IgD-negative memory B cell (primary cell): ENCODE data around the gene SFT2D1. TPM values are rescaled to one million over a fixed set of nuclear protein-coding genes. Genes with fewer than 3 reads are reported as not detected.
"Not testable (repeated sequence)": the region's sequence is repeated elsewhere in the genome, so short reads cannot be mapped to it uniquely, and the experiment has no call there.

Experiments
- H3K27ac Mint-ChIP-seq, 3 donors: one replicate each; pipeline ENCODE4 v1.8.0; 2020 to 2022; ENCODE audit warnings: mild to moderate bottlenecking in 3 of 3, mixed read lengths in 3 of 3, moderate library complexity in 1 of 3
- H3K27me3 Mint-ChIP-seq: one replicate; pipeline ENCODE4 v1.8.0; 2021; ENCODE audit warnings: mixed read lengths
- H3K36me3 Mint-ChIP-seq: one replicate; pipeline ENCODE4 v1.8.0; 2020; ENCODE audit warnings: mild to moderate bottlenecking, mixed read lengths
- H3K4me1 Mint-ChIP-seq, 3 donors: one replicate each; pipeline ENCODE4 v1.8.0; 2020 to 2022; ENCODE audit warnings: mixed read lengths in 3 of 3, mild to moderate bottlenecking in 1 of 3
- H3K4me3 Mint-ChIP-seq, 4 donors: one replicate each; pipeline ENCODE4 v1.8.0; 2020 to 2022; ENCODE audit warnings: mild to moderate bottlenecking in 4 of 4, mixed read lengths in 4 of 4, moderate library complexity in 3 of 4
- H3K9me3 Mint-ChIP-seq, 3 donors: one replicate each; pipeline ENCODE4 v1.8.0; 2020 to 2021; ENCODE audit warnings: mixed read lengths in 3 of 3, mild to moderate bottlenecking in 1 of 3
- polyA plus RNA-seq: library from polyadenylated mRNA; unstranded; fragments of 300-500 nt; fragmentation: Illumina TruSeq; gene quantifications from one replicate; pipeline ENCODE4 v1.2.3, GENCODE V29; 2021

The SFT2D1 gene
- polyA plus RNA-seq, 1 donor from 2014 or later = 64.2 TPM

DNA sequence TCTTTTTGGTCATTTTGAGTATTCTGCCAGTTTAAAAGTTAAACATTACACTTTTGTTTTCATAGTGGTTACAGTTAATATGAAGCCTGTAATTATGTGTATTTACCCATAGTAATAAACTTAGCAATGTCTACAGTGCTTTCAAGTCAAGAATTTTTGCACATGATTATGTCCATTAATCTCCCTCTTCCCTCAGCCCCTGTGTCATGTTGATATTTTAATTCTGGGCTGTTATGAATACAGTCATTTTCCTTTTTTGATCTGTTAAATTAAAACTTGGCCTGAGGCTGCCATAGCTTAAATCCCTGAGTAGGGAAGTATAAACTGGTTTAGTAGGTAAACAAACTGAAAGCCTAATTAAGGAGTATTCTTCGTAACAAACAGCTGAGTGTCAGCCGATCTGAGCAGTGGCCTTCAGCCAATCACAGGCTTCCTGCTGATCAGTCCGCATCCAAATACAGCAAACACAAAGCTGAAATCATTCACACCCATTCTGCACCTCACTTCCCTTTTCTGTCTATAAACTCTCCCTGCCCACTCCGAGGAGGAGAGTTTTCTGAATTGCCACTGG, 9.5 kb upstream of the SFT2D1 start:
- peaks cover 2% of the 10 kb centered on the region for H3K27me3 Mint-ChIP-seq
- peaks cover 0 to 16% (median 0%) of the 10 kb centered on the region in 3 donors for H3K9me3 Mint-ChIP-seq
- H3K4me1 Mint-ChIP-seq = peaks cover 4 to 7% (median 5%) of the 10 kb centered on the region in 3 donors
- peak overlapping the region in 2 of 3 donors; percentile 3 to 11 for H3K27ac Mint-ChIP-seq
- H3K36me3 Mint-ChIP-seq = peaks cover 5% of the 10 kb centered on the region
- H3K4me3 Mint-ChIP-seq = peak overlapping the region; percentile 12 to 67 (median 52)

DNA sequence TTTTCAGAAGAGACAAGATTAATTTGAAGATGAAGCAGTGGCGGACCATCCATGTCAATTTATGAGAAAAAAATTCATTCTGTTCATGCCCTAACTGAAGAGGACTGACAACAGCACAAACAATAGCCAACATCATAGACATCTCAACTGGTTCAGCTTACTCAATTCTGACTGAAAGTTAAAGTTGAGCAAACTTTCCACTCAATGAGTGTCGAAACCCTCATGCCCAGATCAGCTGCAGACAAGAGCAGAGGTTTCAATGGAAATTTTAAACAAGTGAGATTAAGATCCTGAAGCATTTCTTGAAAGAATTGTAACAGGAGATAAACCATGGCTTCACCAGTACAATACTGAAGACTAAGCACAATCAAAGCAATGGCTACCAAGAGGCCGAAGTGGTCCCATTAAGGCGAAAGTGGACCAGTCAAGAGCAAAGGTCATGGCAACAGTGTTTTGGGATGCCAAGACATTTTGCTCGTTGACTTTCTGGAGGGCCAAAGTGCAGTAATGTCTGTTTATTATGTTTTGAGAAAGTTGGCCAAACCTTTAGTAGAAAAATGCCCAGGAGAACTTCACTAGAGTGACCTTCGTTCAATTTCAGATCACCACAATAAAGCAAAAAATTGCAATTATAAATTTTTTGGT, 6.1 kb upstream of the SFT2D1 start:
- Mint-ChIP-seq H3K4me3 (no peak overlapping the region), H3K36me3 (peaks cover 5% of the 10 kb centered on the region), H3K9me3 (peaks cover 0 to 16% (median 0%) of the 10 kb centered on the region in 3 donors), H3K4me1 (peaks cover 6 to 9% (median 7%) of the 10 kb centered on the region in 3 donors), H3K27ac (no peak overlapping the region), H3K27me3 (peaks cover 2% of the 10 kb centered on the region)

DNA sequence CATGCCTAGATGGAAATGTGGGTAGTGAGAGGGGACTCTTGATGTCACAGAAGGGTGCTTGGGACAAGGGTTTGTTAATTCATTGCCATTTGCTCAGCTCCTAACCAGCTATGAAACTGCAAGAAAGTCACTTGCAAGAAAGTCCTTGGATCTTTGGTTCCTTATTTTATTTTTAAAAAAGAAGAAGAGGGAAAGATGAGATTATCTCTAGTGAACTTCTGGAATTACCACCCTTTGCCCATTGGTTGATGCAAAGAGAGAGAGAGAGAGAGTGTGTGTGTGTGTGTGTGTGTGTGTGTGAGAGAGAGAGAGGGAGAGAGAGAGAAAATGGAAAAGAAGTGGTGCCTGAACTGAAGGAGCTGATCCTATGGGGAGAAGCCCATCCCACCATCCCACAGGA, 4.6 kb upstream of the SFT2D1 start:
- Mint-ChIP-seq H3K9me3 (peaks cover 0 to 16% (median 0%) of the 10 kb centered on the region in 3 donors), H3K27ac (no peak overlapping the region), H3K27me3 (no peaks in the 10 kb centered on the region), H3K4me3 (no peak overlapping the region), H3K4me1 (peaks cover 8 to 11% (median 10%) of the 10 kb centered on the region in 3 donors), H3K36me3 (peaks cover 5% of the 10 kb centered on the region)

DNA sequence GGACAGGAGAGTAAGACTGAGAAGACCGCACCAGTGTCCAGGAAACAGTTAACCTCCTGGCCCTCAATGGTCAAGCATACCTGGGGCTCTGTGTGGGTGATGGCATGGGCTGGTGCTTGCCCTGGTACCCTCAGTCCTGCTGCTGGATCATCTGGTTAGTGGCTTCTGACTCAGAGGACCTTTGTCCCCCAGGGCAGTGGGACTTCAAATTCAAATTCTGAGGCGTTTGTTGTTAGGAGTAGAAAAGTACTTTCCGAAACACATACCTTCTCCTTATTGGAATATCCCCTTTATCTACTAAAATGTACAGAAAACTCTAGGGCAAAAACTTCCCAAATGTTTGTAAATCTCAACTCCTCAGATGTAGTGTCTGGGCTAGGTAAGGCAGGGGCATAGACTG, 4.1 kb upstream of the SFT2D1 start:
- H3K9me3 Mint-ChIP-seq = peaks cover 0 to 16% (median 0%) of the 10 kb centered on the region in 3 donors
- peaks cover 8 to 12% (median 8%) of the 10 kb centered on the region in 3 donors for H3K4me1 Mint-ChIP-seq
- H3K36me3 Mint-ChIP-seq = peaks cover 5% of the 10 kb centered on the region
- H3K27ac Mint-ChIP-seq = no peak overlapping the region
- H3K27me3 Mint-ChIP-seq = no peaks in the 10 kb centered on the region
- H3K4me3 Mint-ChIP-seq = no peak overlapping the region

DNA sequence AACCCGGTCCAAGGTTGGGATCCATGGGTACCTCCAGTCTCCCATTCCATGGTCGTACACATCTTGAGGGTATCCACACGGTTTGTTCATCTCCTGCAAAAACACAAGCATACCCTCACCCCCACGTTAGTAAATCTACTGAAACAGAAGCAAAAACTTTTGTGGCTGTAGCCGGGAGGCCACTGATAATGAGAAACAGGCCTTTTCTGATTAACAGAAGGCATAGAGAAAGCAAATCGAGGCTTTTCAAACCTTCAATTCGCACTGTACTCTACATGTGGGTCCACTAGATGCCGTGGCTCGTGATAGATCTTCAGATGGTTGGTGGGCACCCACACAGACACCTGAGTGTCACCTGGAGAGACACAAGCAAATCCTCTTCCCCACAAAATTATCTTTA, 3.3 kb upstream of the SFT2D1 start:
- not testable (repeated sequence) for H3K27ac Mint-ChIP-seq, H3K27me3 Mint-ChIP-seq, H3K36me3 Mint-ChIP-seq
- H3K4me3 Mint-ChIP-seq = peak overlapping the region in 2 of 4 donors; percentile 25 to 55
- H3K4me1 Mint-ChIP-seq = peaks cover 7 to 14% (median 10%) of the 10 kb centered on the region in 3 donors
- H3K9me3 Mint-ChIP-seq = peaks cover 0 to 14% (median 0%) of the 10 kb centered on the region in 3 donors

DNA sequence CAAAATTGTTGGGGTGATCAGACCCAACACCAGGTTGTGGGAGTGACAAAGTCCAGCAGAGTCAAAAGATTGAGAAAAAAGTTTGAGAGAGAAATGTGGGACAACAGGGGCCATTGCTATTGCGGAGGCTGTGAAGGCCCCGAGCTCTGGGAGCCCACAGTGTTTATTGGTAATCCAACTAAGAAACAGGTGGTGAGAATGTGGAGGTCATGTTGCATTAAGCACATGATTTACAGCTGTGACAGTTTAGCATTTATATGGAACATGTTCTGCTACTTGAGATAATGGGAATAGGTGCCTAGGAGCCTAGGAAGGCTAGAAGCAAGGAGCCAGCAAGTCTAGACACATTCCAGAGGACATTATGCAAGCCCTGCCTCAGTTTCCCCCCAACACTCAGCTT, 2.6 kb upstream of the SFT2D1 start:
- not testable (repeated sequence) for H3K9me3 Mint-ChIP-seq, H3K27me3 Mint-ChIP-seq, H3K36me3 Mint-ChIP-seq
- peak overlapping the region in 1 of 3 donors; percentile 38 for H3K27ac Mint-ChIP-seq
- peaks cover 6 to 14% (median 10%) of the 10 kb centered on the region in 3 donors for H3K4me1 Mint-ChIP-seq
- peak overlapping the region in 1 of 4 donors; percentile 74 for H3K4me3 Mint-ChIP-seq

DNA sequence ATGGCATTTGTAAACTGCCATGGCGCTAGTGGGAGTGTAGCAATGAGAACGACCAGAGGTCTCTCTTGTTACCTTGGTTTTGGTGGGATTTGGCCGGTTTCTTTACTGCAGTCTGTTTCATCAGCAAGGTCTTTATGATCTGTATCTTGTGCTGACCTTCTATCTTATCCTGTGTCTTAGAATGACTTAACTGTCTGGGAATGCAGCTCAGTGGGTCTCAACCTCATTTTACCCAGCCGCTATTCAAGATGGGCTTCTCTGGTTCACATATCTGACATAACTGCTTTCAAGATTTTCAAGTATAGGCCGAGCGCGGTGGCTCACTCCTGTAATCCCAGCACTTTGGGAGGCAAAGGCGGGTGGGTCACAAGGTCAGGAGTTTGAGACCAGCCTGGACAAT, 1.9 kb upstream of the SFT2D1 start:
- Mint-ChIP-seq H3K4me3 (peak overlapping the region in 1 of 4 donors; percentile 74), H3K27me3 (no peaks in the 10 kb centered on the region), H3K36me3 (peaks cover 5% of the 10 kb centered on the region), H3K27ac (no peak overlapping the region), H3K4me1 (peaks cover 6 to 14% (median 10%) of the 10 kb centered on the region in 3 donors), H3K9me3 (peaks cover 0 to 3% (median 0%) of the 10 kb centered on the region in 3 donors)

DNA sequence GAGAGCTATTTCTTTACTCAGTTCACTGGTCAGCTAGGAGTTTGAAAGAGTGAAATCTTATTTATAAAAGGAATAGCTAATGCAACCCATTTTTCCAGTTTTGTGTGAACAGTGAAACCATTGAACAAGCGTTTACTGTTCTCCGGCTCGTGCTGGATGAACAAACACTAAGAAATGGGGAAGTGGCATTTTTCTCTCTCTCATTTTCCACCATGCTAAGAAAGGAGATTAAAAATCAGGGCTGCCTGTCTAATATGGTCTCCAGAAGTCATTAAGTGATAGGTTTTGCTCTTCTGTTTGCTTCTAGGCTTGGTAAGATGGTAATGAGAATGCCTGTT, 774 bp upstream of the SFT2D1 start:
- peaks cover 6 to 17% (median 10%) of the 10 kb centered on the region in 3 donors for H3K4me1 Mint-ChIP-seq
- no peaks in the 10 kb centered on the region for H3K9me3 Mint-ChIP-seq
- no peaks in the 10 kb centered on the region for H3K36me3 Mint-ChIP-seq

DNA sequence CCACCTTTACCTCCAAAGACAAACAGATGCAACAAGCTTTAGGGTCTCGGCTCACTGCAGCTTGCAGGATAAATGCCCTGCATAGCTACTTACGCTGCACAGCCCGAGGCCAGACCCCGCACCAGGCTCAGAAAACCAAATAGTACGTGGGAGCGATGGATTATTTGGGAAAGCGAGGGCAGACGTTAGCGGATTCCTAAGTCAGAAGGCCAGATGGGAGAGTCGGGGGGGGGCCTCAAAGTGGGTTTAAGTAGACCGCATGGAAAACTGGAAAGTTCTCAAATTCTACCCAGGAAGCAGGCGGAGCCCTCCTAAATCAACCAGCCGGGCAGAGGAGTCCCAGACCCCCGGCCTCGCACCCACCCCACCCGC, 382 bp downstream of the SFT2D1 start:
- Mint-ChIP-seq H3K27ac (peak overlapping the region; percentile 62 to 96 (median 94)), H3K4me1 (peaks cover 10 to 19% (median 10%) of the 10 kb centered on the region in 3 donors), H3K27me3 (no peaks in the 10 kb centered on the region), H3K9me3 (no peaks in the 10 kb centered on the region), H3K36me3 (no peaks in the 10 kb centered on the region), H3K4me3 (peak overlapping the region; percentile 91 to 99 (median 94))

More for the DNA sequence above, 774 bp upstream of the SFT2D1 start:
- peak overlapping the region; percentile 91 to 99 (median 94) for H3K4me3 Mint-ChIP-seq
- H3K27me3 Mint-ChIP-seq = no peaks in the 10 kb centered on the region
- peak overlapping the region; percentile 62 to 98 (median 96) for H3K27ac Mint-ChIP-seq

DNA sequence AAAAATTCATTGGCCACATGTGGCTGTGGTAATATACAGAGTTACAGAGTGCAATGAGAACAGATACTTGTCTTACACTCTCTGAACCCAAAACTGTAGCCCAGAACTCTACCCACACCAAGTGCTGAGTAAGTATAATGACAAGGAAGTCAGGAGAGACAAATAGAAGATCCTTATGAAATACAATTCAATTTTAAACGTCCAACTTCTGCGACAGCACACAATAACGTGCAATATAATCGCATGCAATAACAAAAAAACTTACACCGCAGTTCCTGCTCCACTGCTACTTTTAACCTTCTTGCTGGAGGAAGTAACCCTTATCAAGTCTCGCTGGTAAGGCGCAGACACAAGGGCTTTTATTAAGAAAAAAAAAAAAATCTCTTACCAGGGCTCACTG, 881 bp downstream of the SFT2D1 start:
- H3K4me3 Mint-ChIP-seq = peak overlapping the region; percentile 91 to 99 (median 94)
- H3K36me3 Mint-ChIP-seq = peaks cover 4% of the 10 kb centered on the region
- peaks cover 11 to 19% (median 14%) of the 10 kb centered on the region in 3 donors for H3K4me1 Mint-ChIP-seq
- peak overlapping the region; percentile 62 to 96 (median 94) for H3K27ac Mint-ChIP-seq
- H3K9me3 Mint-ChIP-seq = no peaks in the 10 kb centered on the region
- H3K27me3 Mint-ChIP-seq = no peaks in the 10 kb centered on the region

DNA sequence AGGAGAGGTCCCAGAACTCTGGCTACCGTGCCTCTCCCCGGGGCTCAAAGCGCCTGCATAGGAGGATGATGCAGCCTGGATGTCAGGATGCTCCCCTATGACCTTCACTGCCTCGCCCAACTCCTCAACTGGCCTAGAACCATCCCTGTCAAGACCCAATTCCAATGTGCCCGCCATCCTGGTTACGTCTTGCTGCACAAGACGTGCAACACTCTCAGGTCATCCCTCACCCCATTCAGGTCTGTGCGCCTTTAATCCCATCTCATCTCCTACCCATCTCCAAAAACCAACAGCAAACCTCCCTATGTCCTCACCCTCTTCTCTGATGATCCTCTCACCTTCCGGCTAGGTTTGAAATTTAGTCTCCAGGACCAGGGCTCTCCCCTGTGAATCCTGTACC, 3.5 kb downstream of the SFT2D1 start:
- Mint-ChIP-seq H3K36me3 (peaks cover 8% of the 10 kb centered on the region), H3K27me3 (no peaks in the 10 kb centered on the region), H3K4me1 (peaks cover 33 to 40% (median 35%) of the 10 kb centered on the region in 3 donors), H3K9me3 (no peaks in the 10 kb centered on the region), H3K27ac (no peak overlapping the region), H3K4me3 (no peak overlapping the region)

DNA sequence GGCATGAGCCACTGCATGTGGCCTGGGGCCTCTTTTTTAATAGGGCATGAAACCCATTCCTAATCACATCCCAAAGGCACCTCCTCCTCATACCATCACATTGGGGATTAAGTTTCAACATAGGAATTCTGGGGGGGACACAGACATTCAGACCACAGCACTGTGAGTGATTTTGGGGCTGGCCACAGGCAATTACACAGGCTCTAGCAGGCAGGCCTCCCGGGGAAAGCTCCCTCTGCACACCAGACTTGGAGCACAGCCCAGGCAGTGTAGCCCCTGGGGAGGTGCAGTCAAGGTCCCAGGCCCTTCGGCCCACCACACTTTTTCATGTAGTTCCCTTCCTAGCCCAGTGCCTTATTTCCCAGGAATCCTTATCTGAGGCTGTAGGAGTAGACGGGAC, 5.5 kb downstream of the SFT2D1 start:
- Mint-ChIP-seq H3K4me3 (peak overlapping the region in 1 of 4 donors; percentile 47), H3K27me3 (no peaks in the 10 kb centered on the region), H3K4me1 (peaks cover 36 to 50% (median 44%) of the 10 kb centered on the region in 3 donors), H3K36me3 (peaks cover 12% of the 10 kb centered on the region), H3K9me3 (no peaks in the 10 kb centered on the region), H3K27ac (peak overlapping the region in 1 of 3 donors; percentile 59)

DNA sequence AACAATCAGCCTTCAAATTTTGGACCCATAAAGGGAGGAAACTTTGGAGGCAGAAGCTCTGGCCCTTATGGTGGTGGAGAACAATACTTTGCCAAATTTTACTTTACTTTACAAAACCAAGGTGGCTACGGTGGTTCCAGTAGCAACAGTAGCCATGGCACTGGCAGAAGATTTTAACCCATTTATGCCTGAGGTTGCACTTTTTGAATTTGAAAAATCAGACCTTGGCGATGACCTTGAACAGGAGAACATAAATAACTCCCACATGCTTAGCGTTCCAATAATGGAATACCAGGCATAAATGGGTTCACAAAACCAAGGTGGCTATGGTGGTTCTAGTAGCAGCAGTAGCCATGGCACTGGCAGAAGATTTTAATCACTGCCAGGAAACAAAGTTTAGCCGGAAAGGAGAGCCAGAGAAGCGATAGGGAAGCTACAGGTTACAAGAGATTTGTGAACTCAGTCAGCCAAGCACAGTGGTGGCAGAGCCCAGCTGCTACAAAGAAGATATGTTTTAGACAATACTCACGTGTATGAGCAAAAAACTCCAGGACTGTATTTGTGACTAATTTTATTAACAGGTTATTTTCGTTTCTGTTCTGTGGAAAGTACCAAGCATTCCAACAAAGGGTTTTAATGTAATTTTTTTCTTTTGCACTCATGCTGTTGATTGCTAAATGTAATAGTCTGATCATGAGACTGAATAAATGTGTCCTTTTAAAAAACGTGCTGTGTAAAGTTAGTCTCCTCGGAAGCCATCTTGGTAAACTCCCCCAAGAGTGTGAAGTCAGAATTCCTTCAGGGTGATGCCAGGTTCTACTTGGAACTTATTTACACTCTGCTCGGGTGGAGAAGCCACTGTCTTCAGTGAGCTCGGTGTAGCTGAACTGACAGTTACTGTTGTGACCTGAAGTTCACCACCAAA, 6.7 kb downstream of the SFT2D1 start:
- peak overlapping the region in 2 of 4 donors; percentile 10 to 83 for H3K4me3 Mint-ChIP-seq
- H3K9me3 Mint-ChIP-seq = no peaks in the 10 kb centered on the region
- peaks cover 31 to 51% (median 49%) of the 10 kb centered on the region in 3 donors for H3K4me1 Mint-ChIP-seq
- no peaks in the 10 kb centered on the region for H3K27me3 Mint-ChIP-seq
- peaks cover 12% of the 10 kb centered on the region for H3K36me3 Mint-ChIP-seq
- peak overlapping the region in 2 of 3 donors; percentile 32 to 90 for H3K27ac Mint-ChIP-seq

DNA sequence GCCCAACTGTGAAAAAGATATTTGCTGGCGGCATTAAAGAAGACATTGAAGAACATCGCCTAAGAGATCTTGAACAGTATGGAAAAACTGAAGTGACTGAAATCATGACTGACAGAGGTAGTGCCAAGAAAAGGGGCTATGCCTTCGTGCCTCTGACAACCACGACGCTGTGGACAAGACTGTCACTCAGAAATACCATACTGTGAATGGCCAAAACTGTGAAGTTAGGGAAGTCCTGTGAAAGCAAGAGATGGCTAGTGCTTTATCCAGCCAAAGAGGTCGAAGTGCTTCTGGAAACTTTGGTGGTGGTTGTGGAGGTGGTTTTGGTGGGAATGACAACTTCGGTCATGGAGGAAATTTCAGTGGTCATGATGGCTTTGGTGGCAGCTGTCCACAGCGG, 7.5 kb downstream of the SFT2D1 start:
- H3K27me3 Mint-ChIP-seq = no peaks in the 10 kb centered on the region
- peak overlapping the region in 2 of 3 donors; percentile 32 to 90 for H3K27ac Mint-ChIP-seq
- peaks cover 12% of the 10 kb centered on the region for H3K36me3 Mint-ChIP-seq
- H3K9me3 Mint-ChIP-seq = no peaks in the 10 kb centered on the region
- H3K4me1 Mint-ChIP-seq = peaks cover 31 to 51% (median 49%) of the 10 kb centered on the region in 3 donors
- H3K4me3 Mint-ChIP-seq = peak overlapping the region in 3 of 4 donors; percentile 10 to 61 (median 53)
